ENCODE results near the gene MAGEA3. TPM values are rescaled to one million over a fixed set of nuclear protein-coding genes. Genes with fewer than 3 reads are reported as not detected.
"Not testable (repeated sequence)": the region's sequence is repeated elsewhere in the genome, so short reads cannot be mapped to it uniquely, and the experiment has no call there.

MAGEA3 gene, protein sequence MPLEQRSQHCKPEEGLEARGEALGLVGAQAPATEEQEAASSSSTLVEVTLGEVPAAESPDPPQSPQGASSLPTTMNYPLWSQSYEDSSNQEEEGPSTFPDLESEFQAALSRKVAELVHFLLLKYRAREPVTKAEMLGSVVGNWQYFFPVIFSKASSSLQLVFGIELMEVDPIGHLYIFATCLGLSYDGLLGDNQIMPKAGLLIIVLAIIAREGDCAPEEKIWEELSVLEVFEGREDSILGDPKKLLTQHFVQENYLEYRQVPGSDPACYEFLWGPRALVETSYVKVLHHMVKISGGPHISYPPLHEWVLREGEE
- not detected for total RNA-seq
- long read RNA-seq, result 0 reads

DNA sequence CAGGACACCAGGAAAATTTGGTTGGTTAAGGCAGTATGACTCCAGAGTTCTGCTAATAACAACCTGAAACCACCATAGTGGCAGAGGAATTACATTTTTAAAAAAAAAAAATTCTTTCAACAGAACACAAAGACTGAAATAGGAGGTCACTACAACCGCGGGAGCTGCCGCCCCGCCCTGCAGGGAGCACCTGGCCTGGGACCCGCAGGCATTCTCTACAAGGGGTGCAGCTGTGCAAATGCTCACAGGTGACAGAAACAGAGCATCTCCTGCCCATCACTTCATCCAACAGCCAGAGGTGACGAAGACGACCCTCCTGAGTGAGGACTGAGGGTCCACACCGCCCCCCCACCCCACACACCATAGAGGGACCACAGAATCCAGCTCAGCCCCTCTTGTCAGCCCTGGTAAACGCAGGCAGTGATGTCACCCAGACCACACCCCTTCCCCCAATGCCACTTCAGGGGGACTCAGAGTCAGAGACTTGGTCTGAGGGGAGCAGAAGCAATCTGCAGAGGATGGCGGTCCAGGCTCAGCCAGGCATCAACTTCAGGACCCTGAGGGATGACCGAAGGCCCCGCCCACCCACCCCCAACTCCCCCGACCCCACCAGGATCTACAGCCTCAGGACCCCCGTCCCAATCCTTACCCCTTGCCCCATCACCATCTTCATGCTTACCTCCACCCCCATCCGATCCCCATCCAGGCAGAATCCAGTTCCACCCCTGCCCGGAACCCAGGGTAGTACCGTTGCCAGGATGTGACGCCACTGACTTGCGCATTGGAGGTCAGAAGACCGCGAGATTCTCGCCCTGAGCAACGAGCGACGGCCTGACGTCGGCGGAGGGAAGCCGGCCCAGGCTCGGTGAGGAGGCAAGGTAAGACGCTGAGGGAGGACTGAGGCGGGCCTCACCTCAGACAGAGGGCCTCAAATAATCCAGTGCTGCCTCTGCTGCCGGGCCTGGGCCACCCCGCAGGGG lies at the start of gene MAGEA3:
TSS of gene MAGEA3 (plus strand) at position 843 of the 980 bp plus-strand sequence. CDS start 2,039 bp downstream, outside the sequence.
- ATAC-seq (ENCODE audit: poor library complexity); DNase-seq; intact Hi-C loops (cut with DNase I): not testable (repeated sequence)

DNA sequence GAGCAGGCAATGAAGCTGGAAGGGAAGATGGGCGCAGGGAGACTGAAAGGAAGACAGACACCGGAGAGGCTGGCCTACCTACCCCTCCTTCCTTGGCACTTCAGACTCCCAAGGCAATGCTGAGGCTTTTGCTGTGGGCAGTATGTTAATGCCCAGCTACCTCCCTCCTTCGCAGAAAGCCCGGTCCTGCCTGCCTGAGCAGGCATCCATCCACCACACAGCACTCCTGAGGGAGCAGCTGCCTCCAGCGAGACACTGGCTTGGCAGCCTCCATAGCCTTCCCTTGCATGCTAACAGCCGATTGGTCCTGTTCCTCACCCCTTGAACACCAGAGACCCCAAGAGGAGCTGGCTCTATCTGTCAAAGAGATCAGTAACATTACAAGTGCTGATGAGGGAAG lies 46.5 kb upstream of the MAGEA3 start:
- ATAC-seq (ENCODE audit: poor library complexity) (no peak), DNase-seq (no peak)
- intact Hi-C loops (cut with DNase I), result no loop called here

DNA sequence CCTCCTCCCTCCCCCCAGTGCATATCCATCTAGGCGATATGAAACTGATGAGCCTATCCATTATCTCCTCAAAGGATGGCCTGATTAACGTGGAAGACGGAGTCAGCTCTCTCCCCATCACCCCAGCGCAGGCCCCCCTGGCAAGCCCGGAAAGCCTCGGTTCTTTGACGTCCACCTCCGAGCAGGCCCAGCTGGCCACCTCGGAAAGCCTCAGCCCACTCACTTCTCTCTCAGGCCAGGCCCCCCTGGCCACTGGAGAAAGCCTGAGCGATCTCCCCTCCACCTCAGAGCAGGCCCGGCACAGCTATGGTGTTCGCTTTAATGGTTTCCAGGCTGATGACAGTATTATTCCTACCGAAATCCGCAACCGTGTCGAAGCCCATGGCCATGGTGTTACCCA lies 46.1 kb upstream of the MAGEA3 start:
- ATAC-seq (ENCODE audit: poor library complexity) (no peak), DNase-seq (no peak)
- intact Hi-C loops (cut with DNase I), result no loop called here

DNA sequence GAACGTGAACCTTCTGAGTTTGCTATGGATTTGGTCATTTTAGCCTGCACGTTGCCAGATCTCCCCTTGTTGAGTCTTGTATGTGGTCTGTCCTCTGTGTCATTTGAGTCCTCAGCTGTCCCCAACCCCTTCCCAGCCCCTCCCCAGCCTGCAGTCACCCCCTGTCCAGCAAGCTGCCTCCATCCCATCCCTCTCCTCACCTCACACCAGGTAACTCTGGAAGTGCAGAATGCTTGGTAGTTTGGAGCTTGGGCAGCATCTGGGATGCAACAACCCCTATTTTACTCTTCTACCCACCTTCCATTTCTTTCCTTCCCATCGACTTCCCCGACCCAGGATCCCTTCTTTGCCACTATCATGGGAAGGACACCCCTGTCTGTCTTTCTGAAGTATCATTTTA lies 42.5 kb upstream of the MAGEA3 start:
- ATAC-seq (ENCODE audit: poor library complexity) (no peak), DNase-seq (no peak)
- intact Hi-C loops (cut with DNase I), result no loop called here

DNA sequence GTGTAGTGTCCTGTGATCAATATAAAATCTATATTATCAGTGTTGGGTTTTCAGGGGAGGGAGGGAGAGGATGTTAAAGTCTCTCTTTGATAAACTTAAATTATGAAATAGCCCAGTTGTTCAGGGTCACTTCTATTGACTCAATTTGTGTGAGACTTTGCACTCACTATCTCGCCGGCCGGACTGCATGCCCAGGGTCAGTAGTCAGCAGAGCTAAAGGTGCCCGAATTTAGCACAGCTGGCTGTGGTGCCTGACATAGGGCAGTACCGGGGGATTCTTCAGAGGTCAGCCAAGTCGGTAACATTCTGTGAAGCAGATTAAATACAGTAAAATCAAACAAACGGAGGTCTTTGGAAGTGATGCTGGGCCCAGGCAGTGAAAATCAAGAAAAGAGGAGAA lies 41.7 kb upstream of the MAGEA3 start:
- DNase-seq (no peak), ATAC-seq (ENCODE audit: poor library complexity) (no peak)
- intact Hi-C loops (cut with DNase I), result no loop called here

DNA sequence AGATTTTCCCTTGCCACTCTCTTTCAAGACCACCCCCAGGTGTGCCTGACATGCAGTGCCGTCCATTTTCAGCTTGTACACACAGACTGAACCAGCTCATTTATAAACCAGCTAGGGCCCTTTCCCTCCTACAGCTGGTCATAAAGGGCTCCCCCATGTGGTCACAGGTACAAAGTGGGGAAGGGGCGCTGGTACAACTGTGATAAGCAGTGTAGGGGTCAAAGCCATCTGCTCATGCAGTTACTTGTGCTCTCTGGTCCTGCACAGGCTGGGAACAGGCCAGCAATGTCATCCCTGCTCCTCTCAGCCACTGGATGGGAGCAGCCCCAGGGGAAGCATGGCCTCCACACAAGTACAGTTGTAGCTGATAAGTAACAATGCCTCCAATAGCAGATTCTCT lies 40.3 kb upstream of the MAGEA3 start:
- DNase-seq, result no peak
- intact Hi-C loops (cut with DNase I), result no loop called here

DNA sequence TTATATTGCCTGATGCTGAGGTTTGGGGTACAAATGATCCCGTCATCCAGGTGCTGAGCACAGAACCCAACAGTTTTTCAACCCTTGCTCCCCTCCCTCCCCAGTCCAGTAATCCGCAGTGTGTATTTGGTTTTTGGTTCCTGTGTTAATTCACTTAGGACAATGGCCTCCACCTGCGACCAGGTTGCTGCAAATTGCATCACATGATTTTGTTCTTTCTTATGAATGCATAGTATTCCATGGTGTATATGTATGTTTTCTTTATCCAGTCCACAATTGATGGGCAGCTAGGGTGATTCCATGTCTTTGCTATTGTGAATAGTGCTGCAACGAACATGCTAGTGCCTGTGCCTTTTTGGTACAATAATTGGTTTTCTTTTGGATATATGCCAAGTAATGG lies 35.5 kb upstream of the MAGEA3 start:
- DNase-seq, result no peak
- intact Hi-C loops (cut with DNase I), result no loop called here
- ATAC-seq (ENCODE audit: poor library complexity), result no peak

More for the DNA sequence above, 40.3 kb upstream of the MAGEA3 start:
- ATAC-seq (ENCODE audit: poor library complexity), result no peak

DNA sequence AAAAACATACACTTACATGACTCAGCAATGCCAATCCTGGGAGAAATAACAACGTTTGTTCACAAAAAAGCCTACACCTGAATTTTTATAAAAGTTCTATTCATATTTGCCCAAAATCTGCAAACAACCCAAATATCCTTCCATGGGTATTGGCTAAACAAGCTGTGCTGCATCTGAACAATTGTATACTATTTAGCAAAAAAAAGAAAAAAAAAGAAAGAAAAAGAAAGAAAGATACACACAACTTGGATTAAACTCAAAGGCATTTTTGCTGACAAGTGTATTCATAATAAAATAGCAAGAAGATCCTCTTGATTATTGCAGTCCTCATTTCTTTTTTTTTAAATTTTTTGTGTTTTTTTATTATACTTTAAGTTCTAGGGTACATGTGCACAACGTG lies 24.5 kb upstream of the MAGEA3 start:
- ATAC-seq (ENCODE audit: poor library complexity), result no peak
- intact Hi-C loops (cut with DNase I), result no loop called here
- DNase-seq, result no peak

DNA sequence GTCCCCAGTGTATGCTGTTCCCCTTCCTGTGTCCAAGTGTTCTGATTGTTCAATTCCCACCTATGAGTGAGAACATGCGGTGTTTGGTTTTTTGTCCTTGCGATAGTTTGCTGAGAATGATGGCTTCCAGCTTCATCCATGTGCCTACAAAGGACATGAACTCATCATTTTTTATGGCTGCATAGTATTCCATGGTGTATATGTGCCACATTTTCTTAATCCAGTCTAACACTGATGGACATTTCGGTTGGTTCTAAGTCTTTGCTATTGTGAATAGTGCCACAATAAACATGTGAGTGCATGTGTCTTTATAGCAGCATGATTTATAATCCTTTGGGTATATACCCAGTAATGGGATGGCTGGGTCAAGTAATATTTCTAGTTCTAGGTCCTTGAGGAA lies 23.9 kb upstream of the MAGEA3 start:
- ATAC-seq (ENCODE audit: poor library complexity); intact Hi-C loops (cut with DNase I); DNase-seq: not testable (repeated sequence)

DNA sequence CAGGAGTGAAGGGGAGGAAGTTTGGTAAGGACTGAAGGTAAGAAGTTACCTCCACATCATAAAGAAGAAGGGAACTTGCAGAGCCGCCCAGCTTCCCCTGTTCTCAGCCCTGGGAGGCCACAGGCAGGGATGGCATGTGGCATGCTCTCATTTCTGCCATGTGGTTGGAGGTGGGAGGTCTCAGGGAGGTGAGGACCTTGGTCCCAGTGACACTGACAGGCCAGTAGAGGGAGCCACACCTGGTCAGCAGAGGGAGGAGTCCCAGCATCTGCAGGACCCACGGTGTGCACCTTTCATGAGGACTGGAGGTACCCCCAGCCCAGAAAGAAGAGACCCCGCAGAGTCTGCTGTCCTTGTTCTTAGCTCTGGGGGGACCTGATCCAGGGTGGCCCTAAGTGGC lies 17.6 kb upstream of the MAGEA3 start:
- DNase-seq; ATAC-seq (ENCODE audit: poor library complexity); intact Hi-C loops (cut with DNase I): not testable (repeated sequence)

DNA sequence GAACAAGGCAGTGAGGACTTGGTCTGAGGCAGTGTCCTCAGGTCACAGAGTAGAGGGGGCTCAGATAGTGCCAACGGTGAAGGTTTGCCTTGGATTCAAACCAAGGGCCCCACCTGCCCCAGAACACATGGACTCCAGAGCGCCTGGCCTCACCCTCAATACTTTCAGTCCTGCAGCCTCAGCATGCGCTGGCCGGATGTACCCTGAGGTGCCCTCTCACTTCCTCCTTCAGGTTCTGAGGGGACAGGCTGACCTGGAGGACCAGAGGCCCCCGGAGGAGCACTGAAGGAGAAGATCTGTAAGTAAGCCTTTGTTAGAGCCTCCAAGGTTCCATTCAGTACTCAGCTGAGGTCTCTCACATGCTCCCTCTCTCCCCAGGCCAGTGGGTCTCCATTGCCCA lies 1.8 kb downstream of the MAGEA3 start:
- DNase-seq; ATAC-seq (ENCODE audit: poor library complexity); intact Hi-C loops (cut with DNase I): not testable (repeated sequence)

DNA sequence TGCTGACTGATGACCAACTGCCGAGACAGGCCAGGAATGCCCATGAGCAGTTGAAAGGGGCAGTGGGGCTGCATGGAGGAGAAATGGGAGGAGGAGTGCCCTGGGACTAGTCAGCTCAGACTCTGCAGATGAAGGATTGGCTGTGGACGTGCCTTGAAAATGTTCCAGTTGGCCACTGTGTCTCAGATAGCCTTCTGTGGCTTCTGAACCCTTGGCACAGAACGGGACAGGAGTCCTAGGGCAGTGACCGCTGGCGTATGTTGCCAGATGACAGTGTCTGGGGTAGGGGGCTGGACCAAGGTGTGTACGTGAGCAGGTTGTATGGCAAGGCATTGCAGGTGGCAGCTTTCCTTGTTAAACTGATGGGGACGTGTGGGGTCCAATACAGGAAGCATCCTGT lies 7.9 kb downstream of the MAGEA3 start:
- intact Hi-C loops (cut with DNase I); DNase-seq: not testable (repeated sequence)
- peak; percentile 71 for ATAC-seq (ENCODE audit: poor library complexity)

DNA sequence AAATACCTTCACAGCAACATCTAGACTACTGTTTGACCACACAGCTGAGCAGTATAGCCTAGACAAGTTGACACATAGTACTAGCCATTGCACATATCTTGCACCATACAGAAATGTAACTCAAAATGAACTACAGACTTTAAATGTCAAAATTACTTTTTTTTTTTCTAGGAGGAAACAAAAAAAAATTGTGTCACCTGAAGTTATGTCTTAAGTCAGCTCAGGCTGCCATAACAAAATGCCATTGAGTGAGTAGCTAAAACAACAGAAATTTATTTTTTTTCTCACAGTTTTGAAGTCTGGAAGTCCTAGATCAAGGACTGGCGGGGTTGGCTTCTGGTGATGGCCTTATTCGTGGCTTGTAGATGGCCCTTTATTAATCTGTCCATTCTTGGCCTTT lies 10.6 kb downstream of the MAGEA3 start, which contains the start of gene CSAG2:
TSS of gene CSAG2 (minus strand) at position 101 of the 400 bp plus-strand sequence. CDS start 161 bp downstream, outside the sequence.
- intact Hi-C loops (cut with DNase I); DNase-seq; ATAC-seq (ENCODE audit: poor library complexity): not testable (repeated sequence)

DNA sequence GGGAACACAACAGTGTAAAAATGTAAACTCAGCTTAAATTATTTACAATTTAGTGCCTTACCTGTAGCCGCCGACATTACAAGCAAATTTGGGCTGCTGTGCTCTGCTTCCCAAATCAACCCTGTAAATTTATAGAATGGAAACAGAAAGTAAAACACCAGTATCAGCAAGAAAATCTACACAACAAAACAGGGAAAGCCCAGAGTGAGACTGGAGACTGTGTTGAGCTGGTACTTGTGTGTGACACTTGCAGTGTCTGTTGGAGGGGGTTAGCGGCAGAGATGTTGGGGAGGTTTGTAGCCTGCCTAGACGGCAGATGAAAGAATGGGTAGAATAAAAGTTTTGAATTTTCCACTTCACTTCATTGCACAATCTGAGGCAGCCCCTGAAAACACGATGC lies 14.6 kb downstream of the MAGEA3 start:
- ATAC-seq (ENCODE audit: poor library complexity); DNase-seq; intact Hi-C loops (cut with DNase I): not testable (repeated sequence)

DNA sequence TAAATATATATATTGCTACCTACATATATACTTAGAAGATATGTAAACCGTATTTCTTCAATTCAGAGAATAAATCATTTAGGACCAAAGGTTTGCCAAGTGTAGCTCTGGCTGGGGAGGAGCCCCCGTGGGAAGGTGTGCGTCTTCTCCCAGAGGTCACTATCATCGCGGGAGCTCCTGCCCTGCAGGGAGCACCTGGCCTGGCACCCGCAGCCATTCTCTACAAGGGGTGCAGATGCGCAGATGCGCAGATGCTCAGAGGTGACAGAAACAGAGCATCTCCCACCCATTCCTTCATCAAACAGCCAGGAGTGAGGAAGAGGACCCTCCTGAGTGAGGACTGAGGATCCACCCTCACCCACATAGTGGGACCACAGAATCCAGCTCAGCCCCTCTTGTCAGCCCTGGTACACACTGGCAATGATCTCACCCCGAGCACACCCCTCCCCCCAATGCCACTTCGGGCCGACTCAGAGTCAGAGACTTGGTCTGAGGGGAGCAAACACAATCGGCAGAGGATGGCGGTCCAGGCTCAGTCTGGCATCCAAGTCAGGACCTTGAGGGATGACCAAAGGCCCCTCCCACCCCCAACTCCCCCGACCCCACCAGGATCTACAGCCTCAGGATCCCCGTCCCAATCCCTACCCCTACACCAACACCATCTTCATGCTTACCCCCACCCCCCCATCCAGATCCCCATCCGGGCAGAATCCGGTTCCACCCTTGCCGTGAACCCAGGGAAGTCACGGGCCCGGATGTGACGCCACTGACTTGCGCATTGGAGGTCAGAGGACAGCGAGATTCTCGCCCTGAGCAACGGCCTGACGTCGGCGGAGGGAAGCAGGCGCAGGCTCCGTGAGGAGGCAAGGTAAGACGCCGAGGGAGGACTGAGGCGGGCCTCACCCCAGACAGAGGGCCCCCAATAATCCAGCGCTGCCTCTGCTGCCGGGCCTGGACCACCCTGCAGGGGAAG lies 15.5 kb downstream of the MAGEA3 start, which contains the start of gene MAGEA2B:
TSS of gene MAGEA2B (plus strand) at position 814 of the 973 bp plus-strand sequence. CDS start 2,479 bp downstream, outside the sequence.
- ATAC-seq (ENCODE audit: poor library complexity); intact Hi-C loops (cut with DNase I): not testable (repeated sequence)

DNA sequence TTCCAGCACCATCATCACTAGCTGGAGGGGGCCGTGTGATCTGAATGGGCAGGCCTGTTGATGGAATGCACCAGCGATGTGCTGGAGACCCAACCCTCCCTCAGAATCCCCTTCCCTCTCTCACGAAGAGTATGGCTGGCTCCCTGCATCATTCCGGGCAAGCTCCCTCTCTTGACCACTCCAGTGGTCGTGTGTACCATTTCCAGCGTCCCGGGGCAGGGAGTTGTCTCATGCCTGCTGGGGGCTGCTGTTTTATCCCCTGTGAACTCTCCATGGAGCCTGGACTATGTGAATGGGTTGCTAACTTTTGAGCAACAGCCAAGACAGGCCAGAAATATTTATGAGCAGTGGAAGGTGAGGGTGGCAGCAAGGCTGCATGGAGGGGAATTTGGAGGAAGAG lies 26.8 kb downstream of the MAGEA3 start:
- no peak for ATAC-seq (ENCODE audit: poor library complexity)
- DNase-seq, result no peak
- intact Hi-C loops (cut with DNase I), result no loop called here

More for the DNA sequence above, 15.5 kb downstream of the MAGEA3 start, which contains the start of gene MAGEA2B:
- DNase-seq, result not testable (repeated sequence)

DNA sequence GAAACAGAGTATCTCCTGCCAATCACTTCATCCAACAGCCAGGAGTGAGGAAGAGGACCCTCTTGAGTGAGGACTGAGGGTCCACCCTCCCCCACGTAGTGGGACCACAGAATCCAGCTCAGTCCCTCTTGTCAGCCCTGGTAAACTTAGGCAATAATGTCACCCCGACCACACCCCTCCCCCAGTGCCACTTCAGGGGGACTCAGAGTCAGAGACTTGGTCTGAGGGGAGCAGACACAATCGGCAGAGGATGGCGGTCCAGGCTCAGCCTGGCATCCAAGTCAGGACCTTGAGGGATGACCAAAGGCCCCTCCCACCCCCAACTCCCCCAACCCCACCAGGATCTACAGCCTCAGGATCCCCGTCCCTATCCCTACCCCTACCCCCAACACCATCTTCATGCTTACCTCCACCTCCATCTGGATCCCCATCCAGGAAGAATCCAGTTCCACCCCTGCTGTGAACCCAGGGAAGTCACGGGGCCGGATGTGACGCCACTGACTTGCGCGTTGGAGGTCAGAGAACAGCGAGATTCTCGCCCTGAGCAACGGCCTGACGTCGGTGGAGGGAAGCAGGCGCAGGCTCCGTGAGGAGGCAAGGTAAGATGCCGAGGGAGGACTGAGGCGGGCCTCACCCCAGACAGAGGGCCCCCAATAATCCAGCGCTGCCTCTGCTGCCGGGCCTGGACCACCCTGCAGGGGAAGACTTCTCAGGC lies 34.8 kb downstream of the MAGEA3 start, which contains the start of the genes CSAG1 and MAGEA12:
TSS of gene CSAG1 (minus strand) at position 461 of the 715 bp plus-strand sequence. CDS start 1,261 bp downstream, outside the sequence.
TSS of gene MAGEA12 (plus strand) at position 497 of the 715 bp plus-strand sequence. CDS start 2,405 bp downstream, outside the sequence.
- ATAC-seq (ENCODE audit: poor library complexity) (no peak), DNase-seq (no peak)
- intact Hi-C loops (cut with DNase I), result no loop called here

All from Right ventricle myocardium superior (tissue), 1 donor.